Activated CD4-positive, alpha-beta memory T cell treated with anti-CD3 and anti-CD28 coated beads for 36 hours (primary cell): ENCODE results near the gene ABI3BP. TPM values are rescaled to one million over a fixed set of nuclear protein-coding genes. Genes with fewer than 3 reads are reported as not detected.

Experiments
- CTCF ChIA-PET: fragments of 350-600 bp; sonication (Branson Sonifier 250); formaldehyde crosslinking; loops from one replicate; lab custom pipeline; 2021; ENCODE audit warnings: antibody characterized with exemption, inconsistent platforms; lab: Charles Lee
- POLR2A ChIA-PET: fragments of 350-600 bp; sonication (Branson Sonifier 250); formaldehyde crosslinking; loops from one replicate; lab custom pipeline; 2021; ENCODE audit warnings: antibody characterized with exemption; lab: Charles Lee
- DNase-seq: peaks from one replicate; pipeline ENCODE4 v3.0.0-alpha.2; 2020
- H3K27ac Mint-ChIP-seq: one replicate; pipeline ENCODE4 v1.8.0; 2021; ENCODE audit warnings: mixed read lengths
- H3K27me3 Mint-ChIP-seq: one replicate; pipeline ENCODE4 v1.8.0; 2021; ENCODE audit warnings: mixed read lengths
- H3K36me3 Mint-ChIP-seq: one replicate; pipeline ENCODE4 v1.8.0; 2021; ENCODE audit warnings: mixed read lengths
- H3K4me1 Mint-ChIP-seq: one replicate; pipeline ENCODE4 v1.8.0; 2021; ENCODE audit warnings: low read depth, mixed read lengths
- H3K4me3 Mint-ChIP-seq: one replicate; pipeline ENCODE4 v1.8.0; 2021; ENCODE audit warnings: mild to moderate bottlenecking, mixed read lengths
- H3K9me3 Mint-ChIP-seq: one replicate; pipeline ENCODE4 v1.8.0; 2021; ENCODE audit warnings: mixed read lengths
- intact Hi-C: fragments of 100-400 bp; cut with micrococcal nuclease; formaldehyde crosslinking; loops from one replicate; pipeline ENCODE4 v1.15.1; 2023
- total RNA-seq, 2 experiments: library from RNA; stranded (reverse); gene quantifications; one replicate each; pipeline ENCODE4 v1.2.3, GENCODE V29; 2021

ABI3BP gene
- total RNA-seq, 2 experiments from 2014 or later = not detected

- no peak for DNase-seq
- POLR2A ChIA-PET = no interaction called here
- Mint-ChIP-seq H3K36me3 (no peaks in the 10 kb centered on the region), H3K27me3 (peaks cover 14% of the 10 kb centered on the region), H3K27ac (no peak overlapping the region), H3K4me3 (no peak overlapping the region), H3K4me1 (no peaks in the 10 kb centered on the region), H3K9me3 (no peaks in the 10 kb centered on the region)
- CTCF ChIA-PET = no interaction called here
- intact Hi-C loops = no loop called here
Measured at GRCh38 chr3:100893108-100893507, 100.1 kb downstream of the ABI3BP start.

GRCh38 chr3:100891827-100892226 is 101.4 kb downstream of the ABI3BP start:
- Mint-ChIP-seq H3K27ac (no peak overlapping the region), H3K27me3 (peaks cover 14% of the 10 kb centered on the region), H3K9me3 (no peaks in the 10 kb centered on the region), H3K36me3 (no peaks in the 10 kb centered on the region), H3K4me3 (no peak overlapping the region), H3K4me1 (no peaks in the 10 kb centered on the region)
- ChIA-PET POLR2A (no interaction called here), CTCF (interaction anchor here (0.6 kb wide), 1 partner anchor 150 kb away, joined by 3 read pairs; no protein-coding TSS in a partner anchor)
- DNase-seq = no peak
- intact Hi-C loops = no loop called here

GRCh38 chr3:100891033-100891432 is 102.2 kb downstream of the ABI3BP start:
- ChIA-PET CTCF (no interaction called here), POLR2A (no interaction called here)
- Mint-ChIP-seq H3K36me3 (no peaks in the 10 kb centered on the region), H3K27ac (no peak overlapping the region), H3K4me3 (no peak overlapping the region), H3K27me3 (peaks cover 14% of the 10 kb centered on the region), H3K9me3 (no peaks in the 10 kb centered on the region), H3K4me1 (no peaks in the 10 kb centered on the region)
- intact Hi-C loops = no loop called here
- DNase-seq = no peak

GRCh38 chr3:100888881-100889280 is 104.3 kb downstream of the ABI3BP start:
- ChIA-PET CTCF (no interaction called here), POLR2A (no interaction called here)
- Mint-ChIP-seq H3K36me3 (no peaks in the 10 kb centered on the region), H3K4me1 (no peaks in the 10 kb centered on the region), H3K27me3 (peaks cover 13% of the 10 kb centered on the region), H3K4me3 (no peak overlapping the region), H3K27ac (no peak overlapping the region), H3K9me3 (no peaks in the 10 kb centered on the region)
- intact Hi-C loops = no loop called here
- no peak for DNase-seq

GRCh38 chr3:100882571-100882984 is 110.6 kb downstream of the ABI3BP start:
- no peaks in the 10 kb centered on the region for H3K4me1 Mint-ChIP-seq
- peaks cover 15% of the 10 kb centered on the region for H3K27me3 Mint-ChIP-seq
- ChIA-PET CTCF (no interaction called here), POLR2A (no interaction called here)
- no peak for DNase-seq
- no peak overlapping the region for H3K4me3 Mint-ChIP-seq
- H3K9me3 Mint-ChIP-seq = no peaks in the 10 kb centered on the region
- no peak overlapping the region for H3K27ac Mint-ChIP-seq
- intact Hi-C loops = no loop called here
- H3K36me3 Mint-ChIP-seq = no peaks in the 10 kb centered on the region

GRCh38 chr3:100880845-100881244 is 112.4 kb downstream of the ABI3BP start:
- Mint-ChIP-seq H3K27ac (no peak overlapping the region), H3K4me1 (no peaks in the 10 kb centered on the region), H3K27me3 (peaks cover 15% of the 10 kb centered on the region), H3K4me3 (no peak overlapping the region), H3K36me3 (no peaks in the 10 kb centered on the region), H3K9me3 (no peaks in the 10 kb centered on the region)
- intact Hi-C loops = no loop called here
- POLR2A ChIA-PET = no interaction called here
- CTCF ChIA-PET = no interaction called here
- no peak for DNase-seq

- no peaks in the 10 kb centered on the region for H3K9me3 Mint-ChIP-seq
- DNase-seq = no peak
- H3K27me3 Mint-ChIP-seq = peaks cover 15% of the 10 kb centered on the region
- no peak overlapping the region for H3K4me3 Mint-ChIP-seq
- ChIA-PET CTCF (no interaction called here), POLR2A (interaction anchor here (0.5 kb wide), 1 partner anchor 827 kb away, joined by 3 read pairs; no protein-coding TSS in a partner anchor)
- no peaks in the 10 kb centered on the region for H3K36me3 Mint-ChIP-seq
- intact Hi-C loops = no loop called here
- no peak overlapping the region for H3K27ac Mint-ChIP-seq
- H3K4me1 Mint-ChIP-seq = no peaks in the 10 kb centered on the region
Measured at GRCh38 chr3:100880072-100880471, 113.1 kb downstream of the ABI3BP start.

- Mint-ChIP-seq H3K27me3 (peaks cover 17% of the 10 kb centered on the region), H3K9me3 (no peaks in the 10 kb centered on the region), H3K36me3 (no peaks in the 10 kb centered on the region), H3K4me3 (no peak overlapping the region), H3K27ac (no peak overlapping the region), H3K4me1 (no peaks in the 10 kb centered on the region)
- no peak for DNase-seq
- CTCF ChIA-PET = no interaction called here
- intact Hi-C loops = no loop called here
- POLR2A ChIA-PET = interaction anchor here (0.5 kb wide), 1 partner anchor 828 kb away, joined by 3 read pairs; no protein-coding TSS in a partner anchor
Measured at GRCh38 chr3:100879195-100879810, 113.9 kb downstream of the ABI3BP start.

- no peak overlapping the region for H3K27ac Mint-ChIP-seq
Measured at GRCh38 chr3:100877286-100877685, 115.9 kb downstream of the ABI3BP start.

GRCh38 chr3:100875239-100875638 is 118.0 kb downstream of the ABI3BP start:
- Mint-ChIP-seq H3K4me3 (no peak overlapping the region), H3K27me3 (peaks cover 15% of the 10 kb centered on the region), H3K9me3 (no peaks in the 10 kb centered on the region), H3K36me3 (no peaks in the 10 kb centered on the region), H3K4me1 (no peaks in the 10 kb centered on the region), H3K27ac (no peak overlapping the region)
- ChIA-PET CTCF (no interaction called here), POLR2A (no interaction called here)
- intact Hi-C loops = no loop called here
- DNase-seq = no peak

More at GRCh38 chr3:100877286-100877685, 115.9 kb downstream of the ABI3BP start:
- ChIA-PET POLR2A (no interaction called here), CTCF (no interaction called here)
- H3K4me1 Mint-ChIP-seq = no peaks in the 10 kb centered on the region
- H3K4me3 Mint-ChIP-seq = no peak overlapping the region
- H3K9me3 Mint-ChIP-seq = no peaks in the 10 kb centered on the region
- no peak for DNase-seq
- H3K27me3 Mint-ChIP-seq = peaks cover 15% of the 10 kb centered on the region
- H3K36me3 Mint-ChIP-seq = no peaks in the 10 kb centered on the region
- intact Hi-C loops = no loop called here

- intact Hi-C loops = no loop called here
- no peak overlapping the region for H3K27ac Mint-ChIP-seq
- no peak overlapping the region for H3K4me3 Mint-ChIP-seq
- H3K9me3 Mint-ChIP-seq = no peaks in the 10 kb centered on the region
- H3K27me3 Mint-ChIP-seq = peaks cover 20% of the 10 kb centered on the region
- CTCF ChIA-PET = no interaction called here
- no peaks in the 10 kb centered on the region for H3K36me3 Mint-ChIP-seq
- POLR2A ChIA-PET = no interaction called here
- no peaks in the 10 kb centered on the region for H3K4me1 Mint-ChIP-seq
- no peak for DNase-seq
Measured at GRCh38 chr3:100873611-100874010, 119.6 kb downstream of the ABI3BP start.

- DNase-seq = no peak
- no peaks in the 10 kb centered on the region for H3K4me1 Mint-ChIP-seq
- intact Hi-C loops = no loop called here
- no peaks in the 10 kb centered on the region for H3K9me3 Mint-ChIP-seq
- no peaks in the 10 kb centered on the region for H3K36me3 Mint-ChIP-seq
- ChIA-PET POLR2A (no interaction called here), CTCF (no interaction called here)
- H3K27ac Mint-ChIP-seq = no peak overlapping the region
- peaks cover 27% of the 10 kb centered on the region for H3K27me3 Mint-ChIP-seq
- no peak overlapping the region for H3K4me3 Mint-ChIP-seq
Measured at GRCh38 chr3:100871306-100871705, 121.9 kb downstream of the ABI3BP start.

- intact Hi-C loops = no loop called here
- Mint-ChIP-seq H3K4me1 (no peaks in the 10 kb centered on the region), H3K27me3 (peaks cover 29% of the 10 kb centered on the region), H3K27ac (no peak overlapping the region), H3K4me3 (no peak overlapping the region), H3K9me3 (no peaks in the 10 kb centered on the region), H3K36me3 (no peaks in the 10 kb centered on the region)
- CTCF ChIA-PET = no interaction called here
- DNase-seq = no peak
- POLR2A ChIA-PET = no interaction called here
Measured at GRCh38 chr3:100869787-100870186, 123.4 kb downstream of the ABI3BP start.
